Psoas muscle (tissue), 8 donors: ENCODE data around the gene RBSN. TPM values are rescaled to one million over a fixed set of nuclear protein-coding genes. Genes with fewer than 3 reads are reported as not detected.

ENCODE experiments used
- ATAC-seq, 4 donors: fragments of 200-7000 bp; cut with Tn5 transposase; one replicate each; pipeline ENCODE4 v1.9.1; 2020; ENCODE audit warnings: moderate library complexity in 3 of 4, mild to moderate bottlenecking in 2 of 4
- DNase-seq, 2 donors: peaks; one replicate each; pipeline ENCODE4 v3.0.0-alpha.2; 2020
- H3K27ac ChIP-seq: fragments of 200-600 bp; one replicate; pipeline ENCODE4 v1.8.0; 2022
- H3K27me3 ChIP-seq, 3 donors: fragments of 200-600 bp in 1 of 3; one replicate each; pipeline versions ENCODE4 v1.6.1 to v1.8.0; 2013 to 2022; ENCODE audit warnings: low read length in 2 of 3, mild to moderate bottlenecking in 2 of 3, moderate library complexity in 1 of 3; ENCODE audit not compliant: insufficient read depth in 3 of 3
- H3K36me3 ChIP-seq, 2 donors: fragments of 200-600 bp in 1 of 2; one replicate each; pipeline versions ENCODE4 v1.6.1 to v1.8.0; 2013 to 2022; ENCODE audit warnings: low read depth in 1 of 2, mild to moderate bottlenecking in 1 of 2, moderate library complexity in 1 of 2; ENCODE audit not compliant: insufficient read depth in 1 of 2
- H3K4me1 ChIP-seq: fragments of 200-600 bp; one replicate; pipeline ENCODE4 v1.8.0; 2022
- H3K4me3 ChIP-seq: fragments of 200-600 bp; one replicate; pipeline ENCODE4 v1.8.0; 2022; ENCODE audit warnings: mild to moderate bottlenecking
- H3K9me3 ChIP-seq: fragments of 200-600 bp; one replicate; pipeline ENCODE4 v1.8.0; 2022
- WGBS, 3 donors: extraction: QIAGEN DNeasy Blood & Tissue Kit; methylation state at CpG; one replicate each; pipeline versions ENCODE4 v1.1.6 to v1.1.7; 2013; 5-methylcytosine and 5-hydroxymethylcytosine counted together
- intact Hi-C, 2 donors: fragments of 100-400 bp; cut with DNase I; formaldehyde crosslinking; loops; one replicate each; pipeline versions ENCODE4 v1.11.0 to v1.14.2; 2022
- polyA plus RNA-seq, 3 donors: library from polyadenylated mRNA; stranded (reverse); fragments of 200-250 nt; gene quantifications; one replicate each; pipeline ENCODE4 v1.2.3, GENCODE V29; 2013
- total RNA-seq, 4 donors: library from RNA; stranded (reverse); fragmentation: NEBNext Ultra II Directional in 2 of 4; extraction: Animal tissue kit (Norgen Biotek cat#: 25700) in 2 of 4; gene quantifications; one replicate each; pipeline versions ENCODE4 v1.2.1 to v1.2.4, GENCODE V29; 2021 to 2023
- TF ChIP-seq, protein P1 (sequence below): fragments of 200-600 bp; IDR thresholded peaks from one replicate; pipeline ENCODE4 v1.8.0; 2022; ENCODE audit warnings: antibody characterized with exemption
- donor health status: healthy with polysubstance abuse.
- donor health status: DM: no; HTN: no; CAD: no; lungs with moderate emphysema.
- donor health status: Bipolar disorder and iron deficiency.
- donor health status: healthy.
- donor health status: DM: yes; HTN: yes; CAD: no.
- donor health status: DM: no; HTN: no; CAD: no.
- donor health status: DM: no; HTN: no; CAD: no.
- donor health status: DM: yes; HTN: yes; CAD: no.

Gene RBSN
- total and polyA plus RNA-seq, 7 donors = 7.7 to 26.3 (median 21.3) TPM

DNA sequence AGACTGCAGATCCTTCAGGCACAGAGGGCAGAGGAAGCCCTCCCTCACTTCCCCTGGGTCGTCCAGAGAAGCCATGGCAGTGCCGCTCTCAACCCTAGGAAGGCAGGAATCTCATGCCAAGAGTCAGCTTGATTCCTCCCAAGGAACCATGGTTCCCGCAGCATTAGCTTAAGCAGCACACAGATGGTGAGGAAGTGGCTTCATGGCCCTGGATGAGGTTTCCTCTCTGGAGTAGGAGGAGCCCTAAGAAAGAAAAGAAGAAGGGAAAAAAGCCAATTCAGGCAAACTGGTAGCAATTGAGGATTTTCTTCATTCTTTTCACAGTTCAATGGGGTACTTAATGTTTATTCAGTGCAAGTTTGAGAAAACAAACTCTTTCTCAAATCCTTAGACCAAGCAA, 2.9 kb downstream of the RBSN start:
- no peaks in the 10 kb centered on the region for H3K27me3 ChIP-seq
- H3K9me3 ChIP-seq = no peaks in the 10 kb centered on the region
- peaks cover 5 to 60% of the 10 kb centered on the region in 2 donors for H3K36me3 ChIP-seq
- WGBS, 3 donors = 67 to 79% (median 72%) methylated on average over 3 of the region's 3 CpGs
- no peak overlapping the region for H3K4me3 ChIP-seq
- TF ChIP-seq, protein P1, sequence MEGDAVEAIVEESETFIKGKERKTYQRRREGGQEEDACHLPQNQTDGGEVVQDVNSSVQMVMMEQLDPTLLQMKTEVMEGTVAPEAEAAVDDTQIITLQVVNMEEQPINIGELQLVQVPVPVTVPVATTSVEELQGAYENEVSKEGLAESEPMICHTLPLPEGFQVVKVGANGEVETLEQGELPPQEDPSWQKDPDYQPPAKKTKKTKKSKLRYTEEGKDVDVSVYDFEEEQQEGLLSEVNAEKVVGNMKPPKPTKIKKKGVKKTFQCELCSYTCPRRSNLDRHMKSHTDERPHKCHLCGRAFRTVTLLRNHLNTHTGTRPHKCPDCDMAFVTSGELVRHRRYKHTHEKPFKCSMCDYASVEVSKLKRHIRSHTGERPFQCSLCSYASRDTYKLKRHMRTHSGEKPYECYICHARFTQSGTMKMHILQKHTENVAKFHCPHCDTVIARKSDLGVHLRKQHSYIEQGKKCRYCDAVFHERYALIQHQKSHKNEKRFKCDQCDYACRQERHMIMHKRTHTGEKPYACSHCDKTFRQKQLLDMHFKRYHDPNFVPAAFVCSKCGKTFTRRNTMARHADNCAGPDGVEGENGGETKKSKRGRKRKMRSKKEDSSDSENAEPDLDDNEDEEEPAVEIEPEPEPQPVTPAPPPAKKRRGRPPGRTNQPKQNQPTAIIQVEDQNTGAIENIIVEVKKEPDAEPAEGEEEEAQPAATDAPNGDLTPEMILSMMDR = no peak
- ATAC-seq (no peak), DNase-seq (no peak)
- H3K4me1 ChIP-seq = peaks cover 20% of the 10 kb centered on the region
- no peak overlapping the region for H3K27ac ChIP-seq
- intact Hi-C loops = loop anchor here in 1 of 2 donors (5.0 kb wide), 1 partner anchor 149 kb away; the partner anchor contains the start of gene NR2C2

- Histone ChIP-seq H3K27ac (no peak overlapping the region), H3K27me3 (no peaks in the 10 kb centered on the region), H3K4me1 (peaks cover 15% of the 10 kb centered on the region), H3K9me3 (no peaks in the 10 kb centered on the region), H3K36me3 (peaks cover 11 to 77% of the 10 kb centered on the region in 2 donors), H3K4me3 (no peak overlapping the region)
- TF ChIP-seq, protein P1 = no peak
- DNase-seq (no peak), ATAC-seq (no peak)
- 71 to 81% (median 78%) methylated on average over 5 of the region's 5 CpGs for WGBS, 3 donors
- intact Hi-C loops = no loop called here
Measured at GRCh38 chr3:15094187-15094875, 4.6 kb downstream of the RBSN start.

- Histone ChIP-seq H3K36me3 (peaks cover 13 to 94% of the 10 kb centered on the region in 2 donors), H3K27ac (no peak overlapping the region), H3K4me3 (no peak overlapping the region), H3K4me1 (peaks cover 9% of the 10 kb centered on the region), H3K9me3 (no peaks in the 10 kb centered on the region), H3K27me3 (no peaks in the 10 kb centered on the region)
- ATAC-seq (no peak), DNase-seq (no peak)
- TF ChIP-seq, protein P1 = no peak
- 91 to 100% (median 100%) methylated on average over 1 of the region's 1 CpG for WGBS, 3 donors
- intact Hi-C loops = no loop called here
Measured at GRCh38 chr3:15092686-15093085, 6.3 kb downstream of the RBSN start.

GRCh38 chr3:15091575-15091974, 7.4 kb downstream of the RBSN start:
- H3K36me3 ChIP-seq = peaks cover 13 to 100% of the 10 kb centered on the region in 2 donors
- H3K9me3 ChIP-seq = no peaks in the 10 kb centered on the region
- H3K27me3 ChIP-seq = no peaks in the 10 kb centered on the region
- no peak overlapping the region for H3K27ac ChIP-seq
- TF ChIP-seq, protein P1 = no peak
- intact Hi-C loops = no loop called here
- H3K4me1 ChIP-seq = no peaks in the 10 kb centered on the region
- DNase-seq (no peak), ATAC-seq (no peak)
- no peak overlapping the region for H3K4me3 ChIP-seq
- 79 to 85% (median 81%) methylated on average over 5 of the region's 5 CpGs for whole genome bisulfite sequencing, 3 donors

GRCh38 chr3:15089201-15089600, 9.7 kb downstream of the RBSN start:
- no peak for DNase-seq
- 81 to 96% (median 88%) methylated on average over 1 of the region's 1 CpG for WGBS, 3 donors
- no peak overlapping the region for H3K27ac ChIP-seq
- intact Hi-C loops = no loop called here
- H3K36me3 ChIP-seq = peaks cover 19 to 99% of the 10 kb centered on the region in 2 donors
- no peaks in the 10 kb centered on the region for H3K27me3 ChIP-seq
- TF ChIP-seq, protein P1 = no peak
- no peaks in the 10 kb centered on the region for H3K9me3 ChIP-seq
- no peaks in the 10 kb centered on the region for H3K4me1 ChIP-seq
- H3K4me3 ChIP-seq = no peak overlapping the region
- ATAC-seq = no peak
